GM08714 (cell line): Measurements from ENCODE around the gene EIF2AK3.

ENCODE experiments used
- H3K4me3 ChIP-seq: fragments of 200-500 bp; sonication (Bioruptor generic); 2 replicates; pipeline ENCODE4 v1.5.1; 2014; ENCODE audit warnings: mild to moderate bottlenecking, low read length, inconsistent platforms
- ZNF274 ChIP-seq: IDR thresholded peaks from 2 replicates; pipeline ENCODE4 v1.6.1; 2012; ENCODE audit warnings: mild to moderate bottlenecking, low read depth, low read length

The EIF2AK3 gene

DNA sequence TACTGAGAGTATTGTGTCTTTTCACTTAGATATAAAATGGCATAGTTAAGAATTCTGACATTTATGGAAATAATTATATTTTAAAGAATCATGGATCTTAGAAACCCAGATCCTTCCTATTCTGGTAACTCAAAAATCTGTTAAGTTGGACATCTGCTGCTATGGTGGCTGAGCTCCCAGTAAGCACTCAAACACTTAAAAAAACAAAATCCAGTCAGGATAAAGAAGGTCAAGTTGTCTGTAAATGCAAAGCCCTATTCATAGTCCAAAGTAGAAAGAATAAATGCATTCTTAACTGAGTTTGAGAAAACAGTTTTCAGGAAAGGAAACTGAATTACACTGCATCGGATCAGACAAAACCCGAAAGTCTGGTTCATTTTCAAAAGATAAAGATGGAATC is 35.6 kb downstream of the EIF2AK3 start:
- H3K4me3 ChIP-seq = no peak overlapping the region
- TF ChIP-seq ZNF274 = no peak

DNA sequence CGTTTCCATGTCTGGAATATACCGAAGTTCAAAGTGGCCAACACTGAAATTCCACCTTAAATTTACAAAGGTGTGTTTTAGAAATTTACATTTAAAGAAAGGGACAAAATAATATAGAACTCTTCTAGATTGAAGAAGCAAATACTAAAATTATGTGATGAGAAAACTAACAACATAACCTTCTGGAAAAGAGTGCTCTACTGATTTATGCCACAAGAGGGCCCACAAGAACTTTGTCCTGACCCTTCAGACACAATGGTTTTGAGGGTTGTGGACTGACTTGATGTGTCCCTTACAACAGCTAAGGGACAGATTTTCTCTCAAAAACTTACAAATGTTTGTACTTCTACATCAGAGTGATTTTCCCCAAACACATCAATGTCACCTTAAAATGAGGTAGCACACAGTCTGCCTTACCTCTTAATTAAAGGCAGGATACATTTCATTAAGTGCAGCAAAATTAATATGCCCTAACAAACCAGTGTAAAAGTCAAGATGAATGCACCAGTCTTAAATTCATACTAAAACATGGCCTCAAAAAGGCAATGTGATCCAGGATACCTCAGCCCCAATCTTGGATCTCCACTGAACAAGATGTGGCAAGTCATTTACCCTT is 36.2 kb downstream of the EIF2AK3 start:
- no peak overlapping the region for H3K4me3 ChIP-seq
- no peak for TF ChIP-seq ZNF274

DNA sequence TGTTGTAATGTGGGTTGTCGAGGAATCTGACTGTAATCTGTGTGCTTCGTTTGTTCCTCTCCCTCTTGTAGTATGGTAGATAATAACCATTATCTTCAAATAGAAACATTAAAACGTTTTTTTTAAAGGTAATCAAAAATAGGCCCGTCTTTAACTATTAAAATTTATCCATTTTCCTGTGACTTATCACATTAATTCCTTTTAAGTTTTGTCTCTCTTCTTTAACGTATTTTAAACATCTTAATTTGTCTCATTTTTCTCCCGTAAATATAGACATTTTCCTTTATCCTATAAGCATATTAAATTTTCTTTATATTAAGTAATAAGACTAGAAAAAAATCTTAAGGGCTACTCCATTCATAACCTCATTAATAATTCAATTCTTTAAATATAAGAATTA is 41.3 kb downstream of the EIF2AK3 start:
- H3K4me3 ChIP-seq = no peak overlapping the region
- no peak for TF ChIP-seq ZNF274

DNA sequence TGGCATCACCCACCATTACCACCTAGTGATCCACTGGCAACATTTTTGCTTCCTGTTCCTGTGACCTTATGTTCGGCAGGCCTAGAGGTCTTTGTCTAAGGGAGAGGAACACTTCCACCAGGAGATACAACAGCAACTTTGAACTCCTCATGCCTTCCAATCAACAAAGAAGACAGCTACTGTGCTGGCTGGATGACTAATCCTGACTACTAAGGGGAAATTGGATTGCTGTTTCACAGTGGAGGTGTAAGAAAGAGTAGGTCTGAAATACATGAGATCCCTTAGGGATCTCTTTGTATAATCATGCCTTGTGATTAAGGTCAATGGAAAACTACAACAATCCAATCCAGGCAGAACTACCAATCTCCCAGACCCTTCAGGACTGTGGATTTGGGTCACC is 45.2 kb downstream of the EIF2AK3 start:
- H3K4me3 ChIP-seq = no peak overlapping the region
- TF ChIP-seq ZNF274 = no peak

DNA sequence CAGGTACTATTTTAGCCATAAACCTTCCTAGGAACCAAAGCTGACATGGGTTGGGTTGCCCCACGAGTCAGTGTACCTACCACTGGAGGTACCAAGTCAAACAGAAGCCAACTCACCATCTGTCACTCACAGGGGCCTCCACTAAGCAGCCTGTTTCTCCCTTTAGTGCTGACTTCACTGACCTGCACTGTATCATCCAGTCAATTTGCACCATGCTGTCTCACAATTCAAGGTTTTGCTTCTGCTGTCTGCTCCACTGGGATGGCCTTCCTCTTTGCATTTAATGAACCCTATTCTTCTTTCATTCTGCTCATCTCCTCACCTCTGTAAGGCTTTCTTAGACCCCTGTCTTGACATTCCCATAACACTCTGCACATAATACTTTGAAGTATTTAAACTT is 47.2 kb downstream of the EIF2AK3 start:
- TF ChIP-seq ZNF274 = no peak
- no peak overlapping the region for H3K4me3 ChIP-seq

DNA sequence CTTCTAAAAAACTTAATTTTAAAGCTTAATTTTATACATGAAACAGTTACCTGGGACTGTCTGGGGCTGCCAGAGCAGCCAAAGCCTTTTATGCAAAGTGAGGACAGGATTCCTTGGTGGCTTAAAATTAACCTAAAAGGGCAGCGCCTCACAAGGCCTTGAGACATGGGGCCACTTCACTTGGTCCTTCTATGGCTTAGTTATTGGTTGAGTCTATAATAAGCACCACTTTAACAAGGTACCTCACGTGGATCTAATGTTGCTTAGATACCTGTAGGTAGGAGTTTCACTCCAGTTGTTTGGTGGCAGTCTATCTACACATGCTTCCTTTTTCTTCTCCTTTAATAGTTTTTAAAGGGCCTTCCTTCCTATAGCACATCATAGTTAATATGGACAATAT is 51.6 kb downstream of the EIF2AK3 start:
- no peak for TF ChIP-seq ZNF274

DNA sequence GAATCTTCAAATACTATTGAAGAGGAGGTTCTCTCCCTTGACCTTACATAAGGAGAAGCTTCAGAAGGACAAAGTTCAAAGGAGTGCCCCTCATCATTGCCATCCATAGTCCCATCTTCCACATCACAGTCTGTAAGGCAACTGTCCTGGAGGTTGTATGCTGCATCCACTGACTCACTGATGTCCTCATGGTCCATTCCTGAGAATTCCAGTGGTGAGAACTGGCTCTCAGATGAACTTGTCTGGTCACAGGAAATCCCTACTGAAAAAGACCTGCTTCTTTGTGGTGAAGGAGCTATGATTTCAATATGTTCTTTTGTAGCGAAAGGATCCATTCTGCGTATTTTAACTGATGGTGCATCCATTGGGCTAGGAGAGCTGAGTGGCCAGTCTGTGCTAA is 52.2 kb downstream of the EIF2AK3 start:
- no peak overlapping the region for H3K4me3 ChIP-seq
- TF ChIP-seq ZNF274 = no peak

More for the DNA sequence above, 51.6 kb downstream of the EIF2AK3 start:
- H3K4me3 ChIP-seq = no peak overlapping the region

DNA sequence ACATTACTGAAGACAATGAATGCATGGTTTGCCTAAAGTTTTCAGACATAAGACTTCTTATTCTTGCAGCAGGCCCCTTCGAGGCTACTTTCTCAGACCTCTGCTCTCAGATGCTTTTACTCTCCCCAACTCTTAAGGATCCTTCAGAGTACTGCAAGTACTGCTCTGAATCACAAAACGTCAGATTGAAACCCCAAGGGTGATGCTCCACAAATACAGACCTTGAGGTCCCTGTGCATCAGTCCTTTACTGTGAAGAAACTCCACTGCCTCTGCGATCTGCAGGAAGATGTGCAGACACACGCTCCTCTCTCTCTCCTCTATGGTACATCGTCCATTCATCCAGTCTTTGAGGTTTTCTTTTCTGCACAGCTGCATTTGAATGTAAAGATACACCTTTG is 52.8 kb downstream of the EIF2AK3 start:
- H3K4me3 ChIP-seq = no peak overlapping the region
- TF ChIP-seq ZNF274 = no peak

DNA sequence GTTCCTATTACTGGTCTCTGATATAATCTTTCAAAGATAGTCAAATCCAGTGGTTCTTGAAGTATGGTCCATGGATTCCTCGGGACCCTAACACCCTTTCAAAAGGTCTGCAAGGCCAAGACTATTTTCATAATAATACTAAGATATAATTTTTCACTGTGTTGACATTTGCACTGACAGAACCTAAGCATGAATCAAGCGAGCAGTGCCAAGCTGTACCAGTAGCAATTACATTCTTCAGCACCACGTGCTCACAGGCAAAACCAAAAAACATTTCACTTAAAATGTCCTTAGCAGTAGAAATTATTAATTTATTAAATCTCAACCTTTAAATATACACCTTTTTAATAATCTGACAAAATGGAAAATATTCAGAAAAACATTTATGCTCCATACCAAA is 59.1 kb downstream of the EIF2AK3 start:
- H3K4me3 ChIP-seq = no peak overlapping the region
- no peak for TF ChIP-seq ZNF274

DNA sequence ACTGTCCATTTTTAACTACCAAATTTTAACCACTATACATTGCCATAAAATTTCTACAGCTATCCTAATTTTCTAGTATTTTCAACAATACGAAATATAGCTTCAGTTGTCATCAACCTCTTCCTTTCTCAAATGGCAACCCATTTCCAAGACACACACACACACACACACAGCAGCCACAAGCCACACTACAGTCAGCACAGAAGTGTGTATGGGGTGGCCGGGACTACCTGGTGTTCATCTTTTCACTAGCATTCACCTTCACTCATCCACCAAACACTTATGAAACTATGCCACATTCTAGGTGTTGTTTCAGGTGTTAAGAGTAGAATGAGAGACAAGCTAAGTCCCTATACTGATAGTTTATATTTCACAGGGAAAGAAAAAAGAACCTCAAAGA is 62.9 kb downstream of the EIF2AK3 start:
- TF ChIP-seq ZNF274 = no peak
- no peak overlapping the region for H3K4me3 ChIP-seq

DNA sequence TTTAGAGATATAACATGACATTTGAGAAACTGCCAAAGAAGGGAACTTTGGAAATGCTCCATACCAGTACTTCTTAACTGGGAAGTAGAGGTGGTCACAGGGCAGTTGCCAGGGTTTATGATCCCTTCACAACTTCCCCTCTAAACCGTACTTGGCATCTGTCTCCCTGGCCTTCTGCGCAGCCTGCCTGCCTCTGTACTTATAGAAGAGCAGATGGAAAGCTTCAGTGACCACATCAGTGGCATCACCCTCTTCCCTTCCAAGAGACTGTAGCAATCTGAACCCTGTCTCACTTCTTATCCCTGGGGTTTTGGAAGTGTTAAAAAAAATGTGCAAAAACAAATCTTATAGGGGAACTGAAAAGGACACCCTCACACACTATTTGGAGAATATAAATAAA is 64.1 kb downstream of the EIF2AK3 start:
- no peak overlapping the region for H3K4me3 ChIP-seq
- TF ChIP-seq ZNF274 = no peak

DNA sequence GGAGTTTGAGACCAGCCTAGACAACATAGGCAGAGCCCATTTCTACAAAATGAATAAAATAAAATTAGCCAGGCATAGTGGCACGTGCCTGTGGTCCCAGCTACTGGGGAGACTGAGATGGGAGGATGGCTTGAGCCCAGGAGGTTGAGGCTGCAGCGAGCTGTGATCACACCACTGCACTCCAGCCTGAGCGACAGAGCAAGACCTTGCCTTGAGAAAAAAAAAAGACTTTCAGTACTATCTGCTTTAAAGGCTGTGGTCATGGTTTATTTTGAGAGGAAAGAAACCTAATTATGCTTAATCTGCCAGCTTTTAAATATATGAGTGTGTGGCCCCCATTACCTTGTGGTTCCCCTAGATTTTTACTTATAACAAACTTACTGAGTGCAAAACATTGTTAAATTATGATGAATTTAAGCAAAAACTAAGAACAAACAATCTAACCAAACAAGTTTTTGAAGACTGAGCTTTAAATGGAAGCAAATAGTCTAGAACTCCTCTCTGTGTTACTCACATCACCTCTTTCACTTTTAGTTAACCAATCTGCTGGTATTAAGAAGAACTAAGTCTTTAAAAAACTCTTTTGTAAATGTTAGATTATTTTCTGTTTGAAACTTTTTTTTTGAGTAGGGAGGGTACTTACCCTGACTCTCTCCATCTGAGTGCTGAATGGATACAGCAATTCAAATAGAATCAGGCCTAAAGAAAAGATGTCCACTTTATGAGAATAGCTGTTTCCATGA is 65.4 kb downstream of the EIF2AK3 start:
- no peak for TF ChIP-seq ZNF274
- H3K4me3 ChIP-seq = no peak overlapping the region

DNA sequence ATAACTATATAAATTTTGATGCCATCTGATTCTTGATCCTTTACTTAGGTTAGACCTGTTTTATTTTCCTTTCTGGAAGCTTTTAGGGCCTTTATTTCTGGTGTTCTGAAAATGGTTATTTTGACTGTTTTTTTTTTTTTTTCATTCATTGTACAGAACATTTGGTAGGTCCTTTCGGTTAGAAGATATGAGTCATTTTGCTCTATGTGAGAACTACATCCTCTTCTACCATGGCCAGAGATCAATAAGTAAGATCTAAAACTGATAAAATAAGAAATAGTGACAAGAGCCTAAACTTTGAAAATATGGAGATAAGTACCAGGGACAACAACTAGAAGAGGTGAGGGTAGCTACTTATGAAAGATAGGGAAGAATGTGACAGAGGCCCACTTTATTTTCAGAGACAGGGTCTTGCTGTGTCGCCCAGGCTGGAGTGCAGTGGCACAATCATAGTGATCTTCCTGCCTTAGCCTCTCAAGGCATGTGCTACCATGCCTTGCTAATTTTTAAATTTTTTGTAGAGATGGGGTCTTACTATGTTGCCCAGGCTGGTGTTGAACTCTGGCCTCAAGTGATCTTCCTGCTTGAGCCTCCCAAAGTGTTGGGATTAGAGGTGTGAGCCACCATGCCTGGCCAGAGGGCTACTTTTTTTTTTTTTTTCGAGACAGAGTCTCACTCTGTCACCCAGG is 66.5 kb downstream of the EIF2AK3 start:
- H3K4me3 ChIP-seq = no peak overlapping the region

DNA sequence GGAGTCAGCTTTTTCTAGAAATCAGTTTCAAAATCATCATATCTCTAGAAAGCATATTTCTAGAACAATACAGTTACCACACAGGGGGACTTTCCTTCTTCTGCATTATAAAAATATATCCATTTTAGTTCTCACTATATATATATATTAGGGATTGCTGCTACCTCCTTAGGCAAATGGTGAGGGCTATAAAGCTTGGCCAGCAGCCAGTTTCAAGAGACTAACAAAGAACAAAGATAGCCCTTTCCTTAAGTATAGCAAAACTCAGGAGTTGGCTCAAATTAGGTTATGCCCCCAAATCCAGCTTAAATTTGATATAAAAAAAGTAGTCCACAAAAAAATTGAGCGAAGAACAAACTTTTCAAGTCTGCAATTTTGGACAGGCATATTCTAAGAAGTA is 70.0 kb downstream of the EIF2AK3 start:
- H3K4me3 ChIP-seq = no peak overlapping the region
- no peak for TF ChIP-seq ZNF274

More for the DNA sequence above, 66.5 kb downstream of the EIF2AK3 start:
- no peak for TF ChIP-seq ZNF274

DNA sequence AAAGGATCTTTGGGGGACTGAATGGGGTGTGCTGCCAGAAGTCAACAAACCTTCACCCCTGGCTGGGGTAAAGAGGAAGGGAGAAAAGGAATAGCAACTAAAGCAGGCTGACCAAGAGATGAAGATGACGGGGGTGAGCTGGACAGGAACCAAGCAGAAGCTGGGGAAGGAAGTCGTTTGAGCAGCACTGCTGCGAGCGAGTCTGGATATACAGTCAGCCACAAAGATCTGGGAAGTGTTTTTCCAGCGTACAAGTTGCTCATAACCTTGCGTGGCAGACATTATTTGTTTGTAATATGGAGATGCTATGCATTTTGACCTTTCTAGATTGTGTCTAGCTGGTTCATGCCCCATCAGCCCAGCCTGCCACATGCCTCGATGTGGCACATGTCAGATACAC is 71.2 kb downstream of the EIF2AK3 start:
- no peak overlapping the region for H3K4me3 ChIP-seq
- no peak for TF ChIP-seq ZNF274
